Glutamatergic neuron (in vitro differentiated cells): ENCODE data around the gene PLCG1. TPM values are rescaled to one million over a fixed set of nuclear protein-coding genes. Genes with fewer than 3 reads are reported as not detected.

Experiments used
- DNase-seq: peaks from one replicate; pipeline ENCODE4 v3.0.0; 2022
- H3K27ac Mint-ChIP-seq: one replicate; pipeline ENCODE4 v1.8.0; 2020; ENCODE audit warnings: mild to moderate bottlenecking, mixed read lengths, inconsistent platforms; ENCODE audit not compliant: unreplicated experiment
- H3K27me3 Mint-ChIP-seq: one replicate; pipeline ENCODE4 v1.8.0; 2020; ENCODE audit warnings: mild to moderate bottlenecking, moderate library complexity, mixed read lengths, inconsistent platforms; ENCODE audit not compliant: unreplicated experiment
- H3K36me3 Mint-ChIP-seq: one replicate; pipeline ENCODE4 v1.8.0; 2020; ENCODE audit warnings: mild to moderate bottlenecking, mixed read lengths, inconsistent platforms; ENCODE audit not compliant: unreplicated experiment
- H3K4me1 Mint-ChIP-seq: one replicate; pipeline ENCODE4 v1.8.0; 2020; ENCODE audit warnings: mild to moderate bottlenecking, low read depth, mixed read lengths, inconsistent platforms; ENCODE audit not compliant: unreplicated experiment
- H3K4me3 Mint-ChIP-seq: one replicate; pipeline ENCODE4 v1.8.0; 2020; ENCODE audit warnings: mild to moderate bottlenecking, mixed read lengths, inconsistent platforms; ENCODE audit not compliant: unreplicated experiment
- H3K9me3 Mint-ChIP-seq: one replicate; pipeline ENCODE4 v1.8.0; 2020; ENCODE audit warnings: mild to moderate bottlenecking, moderate library complexity, mixed read lengths, inconsistent platforms; ENCODE audit not compliant: unreplicated experiment
- total RNA-seq: library from RNA; stranded (reverse); fragmentation: NEBNext Ultra II Directional; extraction: Animal tissue kit (Norgen Biotek cat#: 25700); gene quantifications from one replicate; pipeline ENCODE4 v1.2.1, GENCODE V29; 2021; ENCODE audit not compliant: unreplicated experiment
- TF ChIP-seq, protein P1 (sequence below): fragments of 200-600 bp; sonication (generic); IDR thresholded peaks from one replicate; pipeline ENCODE4 v1.5.0; 2021; ENCODE audit not compliant: partially characterized antibody, unreplicated experiment

The PLCG1 gene
- total RNA-seq, 1 donor from 2014 or later, result 458 TPM

DNA sequence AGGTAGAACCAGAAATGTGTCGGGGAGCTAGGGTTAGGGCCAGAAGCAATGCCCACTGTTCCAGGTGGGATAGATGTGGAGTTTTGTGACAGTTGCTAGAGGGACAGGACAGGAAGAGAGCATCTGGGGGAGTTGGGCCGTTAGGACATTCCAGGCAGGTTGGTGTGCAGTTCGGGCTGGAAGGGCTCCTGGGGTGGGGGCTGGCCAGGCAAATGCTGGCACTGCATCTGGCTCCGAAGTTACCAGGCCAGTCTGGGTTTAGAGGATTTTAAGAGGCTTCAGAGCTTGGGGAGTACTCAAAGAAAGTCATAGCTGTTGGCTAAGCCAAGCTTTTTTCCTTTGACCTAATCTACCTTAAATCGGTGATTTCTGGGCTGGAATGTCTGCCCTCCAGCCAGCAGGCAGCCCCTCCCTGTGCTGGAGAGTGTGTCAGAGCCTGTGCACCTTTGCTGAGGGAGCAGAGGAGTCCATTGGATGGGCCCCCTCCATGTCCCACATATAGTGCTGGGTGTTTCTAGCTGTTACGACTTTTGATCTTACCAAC, 20.8 kb downstream of the PLCG1 start:
- Mint-ChIP-seq H3K36me3 (peaks cover 16% of the 10 kb centered on the region), H3K4me1 (peaks cover 36% of the 10 kb centered on the region), H3K4me3 (no peak overlapping the region), H3K27ac (peak overlapping the region; percentile 15), H3K27me3 (peaks cover 6% of the 10 kb centered on the region), H3K9me3 (peaks cover 10% of the 10 kb centered on the region)
- TF ChIP-seq, protein P1, sequence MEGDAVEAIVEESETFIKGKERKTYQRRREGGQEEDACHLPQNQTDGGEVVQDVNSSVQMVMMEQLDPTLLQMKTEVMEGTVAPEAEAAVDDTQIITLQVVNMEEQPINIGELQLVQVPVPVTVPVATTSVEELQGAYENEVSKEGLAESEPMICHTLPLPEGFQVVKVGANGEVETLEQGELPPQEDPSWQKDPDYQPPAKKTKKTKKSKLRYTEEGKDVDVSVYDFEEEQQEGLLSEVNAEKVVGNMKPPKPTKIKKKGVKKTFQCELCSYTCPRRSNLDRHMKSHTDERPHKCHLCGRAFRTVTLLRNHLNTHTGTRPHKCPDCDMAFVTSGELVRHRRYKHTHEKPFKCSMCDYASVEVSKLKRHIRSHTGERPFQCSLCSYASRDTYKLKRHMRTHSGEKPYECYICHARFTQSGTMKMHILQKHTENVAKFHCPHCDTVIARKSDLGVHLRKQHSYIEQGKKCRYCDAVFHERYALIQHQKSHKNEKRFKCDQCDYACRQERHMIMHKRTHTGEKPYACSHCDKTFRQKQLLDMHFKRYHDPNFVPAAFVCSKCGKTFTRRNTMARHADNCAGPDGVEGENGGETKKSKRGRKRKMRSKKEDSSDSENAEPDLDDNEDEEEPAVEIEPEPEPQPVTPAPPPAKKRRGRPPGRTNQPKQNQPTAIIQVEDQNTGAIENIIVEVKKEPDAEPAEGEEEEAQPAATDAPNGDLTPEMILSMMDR, result no peak
- DNase-seq, result no peak

DNA sequence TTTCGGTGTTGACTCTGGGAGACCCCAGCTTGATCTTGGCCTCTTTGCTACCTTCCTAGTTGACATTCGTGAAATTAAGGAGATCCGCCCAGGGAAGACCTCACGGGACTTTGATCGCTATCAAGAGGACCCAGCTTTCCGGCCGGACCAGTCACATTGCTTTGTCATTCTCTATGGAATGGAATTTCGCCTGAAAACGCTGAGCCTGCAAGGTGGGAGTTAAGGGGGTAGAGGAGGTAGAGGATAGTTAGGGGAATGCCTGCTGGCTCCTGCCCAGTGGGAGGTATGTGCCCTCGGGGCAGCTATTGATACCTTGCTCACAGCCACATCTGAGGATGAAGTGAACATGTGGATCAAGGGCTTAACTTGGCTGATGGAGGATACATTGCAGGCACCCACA, 22.2 kb downstream of the PLCG1 start:
- peaks cover 10% of the 10 kb centered on the region for H3K27me3 Mint-ChIP-seq
- peak overlapping the region; percentile 63 for H3K27ac Mint-ChIP-seq
- DNase-seq, result no peak
- TF ChIP-seq, protein P1, result no peak
- H3K4me1 Mint-ChIP-seq, result peaks cover 28% of the 10 kb centered on the region
- H3K9me3 Mint-ChIP-seq, result peaks cover 16% of the 10 kb centered on the region
- peak overlapping the region; percentile 43 for H3K4me3 Mint-ChIP-seq
- H3K36me3 Mint-ChIP-seq, result peaks cover 16% of the 10 kb centered on the region

DNA sequence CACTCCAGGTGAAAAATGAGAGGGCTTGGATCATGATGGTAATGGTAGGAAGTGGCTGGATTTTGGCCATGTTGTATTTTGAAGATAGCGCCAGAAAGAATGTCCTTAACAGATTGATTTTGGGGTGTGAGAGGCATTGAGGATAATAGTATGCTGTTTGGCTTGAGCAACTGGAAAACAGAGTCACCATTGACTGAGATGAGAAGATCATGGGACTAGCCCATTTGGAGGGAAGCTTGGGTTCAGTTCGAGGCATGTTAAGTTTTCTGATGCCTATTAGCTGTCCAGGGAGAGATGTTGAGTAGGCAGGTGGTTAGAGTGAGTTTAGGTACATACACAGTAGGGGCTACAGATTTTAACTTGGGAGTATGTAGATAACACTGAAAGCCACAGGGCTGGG, 23.3 kb downstream of the PLCG1 start:
- TF ChIP-seq, protein P1, result no peak
- DNase-seq, result no peak
- H3K4me3 Mint-ChIP-seq, result no peak overlapping the region
- H3K27ac Mint-ChIP-seq, result peak overlapping the region; percentile 65
- H3K27me3 Mint-ChIP-seq, result peaks cover 6% of the 10 kb centered on the region
- peaks cover 13% of the 10 kb centered on the region for H3K9me3 Mint-ChIP-seq
- peaks cover 16% of the 10 kb centered on the region for H3K36me3 Mint-ChIP-seq
- H3K4me1 Mint-ChIP-seq, result peaks cover 23% of the 10 kb centered on the region

DNA sequence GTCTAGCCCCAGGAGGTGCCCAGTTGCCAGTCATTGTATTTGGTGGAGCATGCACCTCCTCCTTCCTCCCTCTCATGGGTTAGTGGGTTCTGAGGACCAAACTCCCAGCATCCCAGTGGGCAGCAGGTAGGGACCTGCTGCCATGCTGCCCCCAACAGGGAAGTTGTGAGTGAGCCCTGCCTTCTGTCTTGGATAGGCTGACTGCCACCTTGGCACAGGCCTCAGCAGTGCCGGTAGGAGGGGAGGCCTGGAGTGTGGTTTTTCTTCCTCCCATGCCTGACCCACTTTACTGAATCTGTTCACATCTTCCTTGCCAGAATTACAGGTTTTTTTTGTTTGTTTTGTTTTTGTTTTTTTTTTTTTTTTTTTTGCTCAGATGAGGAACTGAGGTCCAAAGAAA, 24.5 kb downstream of the PLCG1 start:
- TF ChIP-seq, protein P1, result no peak
- peaks cover 10% of the 10 kb centered on the region for H3K27me3 Mint-ChIP-seq
- H3K4me1 Mint-ChIP-seq, result peaks cover 18% of the 10 kb centered on the region
- DNase-seq, result no peak
- H3K4me3 Mint-ChIP-seq, result no peak overlapping the region
- peaks cover 17% of the 10 kb centered on the region for H3K9me3 Mint-ChIP-seq
- H3K27ac Mint-ChIP-seq, result no peak overlapping the region
- H3K36me3 Mint-ChIP-seq, result peaks cover 16% of the 10 kb centered on the region

DNA sequence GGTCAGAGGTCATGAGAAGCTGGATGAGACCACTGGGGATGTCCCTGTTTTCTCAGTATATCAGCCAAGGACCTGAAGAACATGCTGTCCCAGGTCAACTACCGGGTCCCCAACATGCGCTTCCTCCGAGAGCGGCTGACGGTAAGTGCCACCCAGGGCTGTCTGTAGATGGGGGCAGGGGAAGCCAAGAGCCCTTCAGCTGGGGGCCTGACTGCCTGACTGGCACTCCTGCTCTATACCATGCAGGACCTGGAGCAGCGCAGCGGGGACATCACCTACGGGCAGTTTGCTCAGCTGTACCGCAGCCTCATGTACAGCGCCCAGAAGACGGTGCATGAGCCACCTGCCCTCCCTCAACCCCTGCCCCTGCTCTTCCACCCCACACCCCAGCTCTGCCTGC, 25.1 kb downstream of the PLCG1 start:
- Mint-ChIP-seq H3K9me3 (peaks cover 21% of the 10 kb centered on the region), H3K36me3 (peaks cover 20% of the 10 kb centered on the region), H3K27me3 (peaks cover 12% of the 10 kb centered on the region), H3K27ac (no peak overlapping the region), H3K4me1 (peaks cover 15% of the 10 kb centered on the region), H3K4me3 (no peak overlapping the region)
- DNase-seq, result no peak
- TF ChIP-seq, protein P1, result no peak
